GM19035 (cell line): ENCODE data around the gene FAM111A.

Experiments
- ATAC-seq: cut with Tn5 transposase; IDR thresholded peaks from one replicate; pipeline ENCODE4 v1.9.1; 2021; ENCODE audit not compliant: unreplicated experiment

FAM111A gene

DNA sequence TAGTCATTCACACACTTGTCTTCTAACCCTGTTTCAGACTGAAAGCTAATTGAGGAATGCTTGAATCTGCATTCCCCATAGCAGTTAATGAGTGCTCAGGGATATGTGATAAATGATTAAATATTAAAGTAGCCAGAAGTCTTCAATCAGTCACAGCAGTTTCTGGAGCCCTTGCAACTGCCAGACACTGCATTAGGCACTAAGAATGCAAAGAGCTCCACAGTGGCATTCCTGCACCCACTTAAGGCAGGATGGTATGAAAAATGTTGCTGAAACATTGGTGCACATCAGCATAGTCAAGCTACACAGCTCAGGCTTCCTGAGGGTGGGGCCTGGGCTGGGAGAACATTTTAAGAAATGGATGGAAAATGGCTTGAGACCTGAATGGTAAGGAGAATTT lies 35.7 kb downstream of the FAM111A start:
- no peak for ATAC-seq

- ATAC-seq: no peak
These were observed 36.5 kb downstream of the FAM111A start for GRCh38 chr11:59179121-59179520.

DNA sequence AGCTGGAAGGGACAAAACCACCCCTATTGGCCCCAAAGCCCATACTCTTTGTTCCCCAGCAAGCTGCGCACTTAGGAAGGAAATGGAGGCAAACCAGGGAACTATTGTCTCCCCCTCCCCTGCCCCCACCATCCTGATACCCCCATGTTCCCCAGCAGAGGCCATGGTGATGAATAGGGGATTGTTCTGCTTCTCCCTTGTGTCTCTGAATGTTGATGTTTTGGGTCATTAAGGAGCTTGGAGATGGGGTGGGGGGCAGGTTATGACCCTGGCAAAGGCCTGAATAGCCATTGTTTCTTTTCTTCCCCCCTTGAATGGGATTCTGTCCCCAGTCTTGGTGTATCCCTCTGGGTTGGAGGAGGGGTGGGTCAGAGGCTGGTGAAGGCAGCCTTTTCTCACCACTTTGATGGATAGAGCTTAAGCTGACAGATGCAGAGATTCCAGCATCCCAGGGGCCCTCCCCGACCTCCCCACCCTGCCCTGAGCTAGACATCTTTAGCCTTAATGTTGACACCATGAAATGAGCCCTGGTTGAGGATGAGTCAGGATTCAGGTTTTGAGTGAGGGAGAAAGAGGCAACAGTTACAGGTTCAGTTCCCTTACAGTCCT lies 37.6 kb downstream of the FAM111A start:
- no peak for ATAC-seq

GRCh38 chr11:59180907-59181306 lies 38.3 kb downstream of the FAM111A start:
- no peak for ATAC-seq

DNA sequence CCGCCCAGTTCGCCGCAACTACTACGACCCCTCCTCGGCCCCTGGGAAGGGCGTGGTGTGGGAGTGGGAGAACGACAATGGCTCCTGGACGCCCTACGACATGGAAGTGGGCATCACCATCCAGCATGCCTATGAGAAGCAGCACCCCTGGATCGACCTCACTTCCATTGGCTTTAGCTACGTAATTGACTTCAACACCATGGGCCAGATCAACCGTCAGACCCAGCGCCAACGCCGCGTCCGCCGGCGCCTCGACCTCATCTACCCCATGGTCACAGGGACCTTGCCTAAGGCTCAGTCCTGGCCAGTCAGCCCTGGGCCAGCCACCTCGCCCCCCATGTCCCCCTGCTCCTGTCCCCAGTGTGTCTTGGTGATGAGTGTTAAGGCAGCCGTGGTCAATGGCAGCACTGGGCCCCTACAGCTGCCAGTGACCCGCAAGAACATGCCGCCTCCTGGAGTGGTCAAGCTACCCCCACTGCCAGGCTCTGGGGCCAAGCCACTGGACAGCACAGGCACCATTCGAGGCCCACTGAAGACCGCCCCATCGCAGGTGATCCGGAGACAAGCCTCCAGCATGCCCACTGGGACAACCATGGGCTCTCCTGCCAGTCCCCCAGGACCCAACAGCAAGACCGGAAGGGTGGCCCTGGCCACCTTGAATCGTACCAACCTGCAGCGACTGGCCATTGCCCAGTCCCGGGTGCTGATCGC lies 39.2 kb downstream of the FAM111A start:
- ATAC-seq: no peak

- no peak for ATAC-seq
These were observed 39.9 kb downstream of the FAM111A start for GRCh38 chr11:59182457-59183151.

- no peak for ATAC-seq
These were observed 41.1 kb downstream of the FAM111A start for GRCh38 chr11:59183771-59184170.

DNA sequence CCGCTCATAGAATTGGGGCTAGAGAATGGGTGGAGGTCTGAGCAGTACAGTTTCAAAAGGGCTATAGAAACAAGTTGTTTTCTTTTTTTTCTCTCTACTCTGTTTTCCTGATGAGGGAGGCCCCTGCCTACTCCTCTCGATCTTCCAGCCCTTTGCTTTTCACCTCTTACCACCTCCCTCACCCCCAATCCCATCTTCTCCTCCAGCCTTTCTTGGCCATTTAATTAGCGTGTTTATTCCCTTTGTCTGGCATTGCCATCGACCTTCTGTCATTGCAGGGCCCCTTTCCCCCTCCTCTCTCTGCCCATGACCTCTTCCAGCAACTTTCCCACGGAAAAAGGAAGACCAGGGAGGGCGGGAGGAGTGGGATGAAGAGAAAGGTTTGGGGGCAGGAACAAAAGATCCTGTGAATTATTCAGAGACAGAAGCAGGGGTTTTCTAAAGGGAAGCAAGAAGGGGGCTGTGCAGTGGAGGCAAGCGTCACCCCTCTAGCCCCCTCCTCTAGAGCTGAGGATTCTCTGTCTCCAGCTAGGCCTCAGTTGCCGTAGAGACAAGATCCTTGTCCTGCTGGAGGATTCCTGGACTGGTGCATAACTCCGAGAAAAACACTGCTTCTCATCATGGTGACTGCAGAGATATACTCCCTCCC lies 42.2 kb downstream of the FAM111A start:
- ATAC-seq: no peak

DNA sequence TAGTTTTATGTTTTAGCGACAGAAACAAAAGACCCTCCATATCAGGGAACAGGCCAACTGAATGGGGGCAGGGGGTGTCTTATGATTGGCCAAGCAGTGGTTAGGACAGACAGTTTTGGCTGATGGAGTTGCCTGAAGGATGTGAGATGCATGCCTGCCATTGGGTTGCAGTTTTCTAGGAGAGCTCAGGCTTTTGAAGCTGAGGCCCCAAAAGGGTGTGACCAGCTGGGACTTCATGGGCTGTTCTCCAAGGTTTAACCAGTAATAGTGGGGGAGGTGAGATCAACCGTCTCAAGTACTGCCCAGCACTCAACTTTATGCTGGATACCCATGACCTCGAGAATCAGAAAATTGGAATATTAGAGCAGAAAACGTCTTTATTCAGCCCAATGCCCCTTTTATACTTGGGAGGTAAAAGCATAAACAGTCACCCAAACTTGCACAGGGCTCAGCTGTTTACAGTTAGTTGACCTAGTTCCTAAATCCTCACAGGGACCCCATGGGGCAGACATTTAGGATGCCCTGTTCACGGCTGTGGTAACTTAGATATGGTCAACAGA lies 42.8 kb downstream of the FAM111A start:
- no peak for ATAC-seq

DNA sequence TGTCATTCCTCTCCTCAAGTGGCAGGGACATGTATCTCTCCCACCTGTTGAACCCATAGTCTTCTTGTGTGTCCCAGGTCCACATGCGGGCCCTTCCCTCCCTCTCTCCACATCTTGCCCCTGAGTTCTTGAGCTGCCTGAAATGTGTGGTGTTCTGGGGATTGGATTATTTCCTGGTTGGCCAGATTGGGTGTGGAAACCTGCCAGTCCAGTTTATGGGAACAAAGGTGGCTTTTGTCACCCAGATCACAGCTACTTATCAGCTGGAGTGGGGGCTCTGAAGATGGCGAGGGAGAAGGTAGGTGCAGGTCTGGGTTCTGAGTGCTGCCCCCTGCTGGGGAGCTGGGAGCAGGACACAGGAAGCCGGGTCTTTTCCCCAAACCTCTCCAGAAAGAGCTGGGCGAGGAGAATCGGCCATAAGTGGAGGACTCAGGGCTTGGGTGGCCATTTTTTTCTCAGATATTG lies 43.5 kb downstream of the FAM111A start:
- peak; percentile 69 for ATAC-seq

GRCh38 chr11:59187035-59187434 lies 44.4 kb downstream of the FAM111A start:
- no peak for ATAC-seq

- no peak for ATAC-seq
These were observed 44.9 kb downstream of the FAM111A start for GRCh38 chr11:59187587-59187986.

DNA sequence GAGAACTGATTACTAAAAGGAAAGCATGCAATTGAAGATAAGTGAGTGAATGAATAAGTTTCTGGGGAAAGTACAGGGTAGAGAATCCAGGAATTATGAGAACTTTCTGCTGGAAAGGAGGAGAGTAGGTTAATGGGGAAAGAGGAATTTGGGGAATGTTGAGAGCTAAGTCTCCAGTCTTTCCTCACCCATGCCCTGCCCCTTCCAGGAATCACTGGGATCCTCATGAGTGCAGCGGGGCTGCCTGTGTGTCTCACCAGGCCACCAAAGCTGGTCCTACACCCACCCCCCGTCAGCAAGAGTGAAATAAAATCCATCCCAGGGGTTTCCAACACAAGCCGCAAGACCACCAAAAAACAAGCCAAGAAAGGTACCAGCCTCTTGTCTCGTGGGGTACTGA lies 46.3 kb downstream of the FAM111A start:
- no peak for ATAC-seq

DNA sequence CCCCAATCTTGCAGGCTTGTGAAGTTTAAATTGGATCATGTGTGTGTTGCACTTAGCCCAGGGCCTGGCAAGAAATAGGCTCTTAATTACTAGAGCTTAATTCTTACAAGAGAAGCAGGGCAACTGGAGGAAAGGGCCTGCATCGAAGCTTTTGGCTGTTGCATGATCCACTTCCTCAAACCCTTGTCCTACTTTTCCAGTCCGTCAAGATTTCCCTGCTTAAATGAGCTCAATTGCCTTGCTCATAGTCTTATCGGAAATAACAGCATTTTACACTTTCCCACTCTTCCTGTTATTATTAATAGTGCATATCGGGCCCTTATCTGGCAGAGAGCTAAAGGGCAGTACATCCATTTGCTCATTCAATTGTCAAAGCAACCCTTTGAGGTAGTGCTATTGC lies 47.3 kb downstream of the FAM111A start:
- no peak for ATAC-seq

GRCh38 chr11:59191095-59191494 lies 48.4 kb downstream of the FAM111A start:
- ATAC-seq: no peak

DNA sequence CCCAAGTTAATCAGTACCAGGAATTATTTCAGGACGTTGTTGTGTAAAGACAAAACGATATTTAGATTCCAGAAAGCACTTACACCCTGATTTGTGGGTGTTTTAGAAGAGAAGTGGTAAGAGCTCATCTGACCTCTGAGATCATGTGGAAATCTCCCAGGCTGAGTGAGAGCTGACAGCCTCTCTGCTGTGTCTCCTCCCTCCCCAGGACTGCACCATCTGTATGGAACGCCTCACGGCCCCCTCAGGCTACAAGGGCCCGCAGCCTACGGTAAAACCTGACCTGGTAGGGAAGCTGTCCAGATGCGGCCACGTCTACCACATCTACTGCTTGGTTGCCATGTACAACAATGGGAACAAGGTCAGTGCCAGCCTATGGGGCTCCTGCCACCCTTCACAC lies 49.2 kb downstream of the FAM111A start:
- ATAC-seq: no peak

- no peak for ATAC-seq
These were observed 49.9 kb downstream of the FAM111A start for GRCh38 chr11:59192446-59193020.

GRCh38 chr11:59193587-59194130 lies 51.0 kb downstream of the FAM111A start:
- no peak for ATAC-seq

GRCh38 chr11:59195586-59195985 lies 52.9 kb downstream of the FAM111A start:
- no peak for ATAC-seq

DNA sequence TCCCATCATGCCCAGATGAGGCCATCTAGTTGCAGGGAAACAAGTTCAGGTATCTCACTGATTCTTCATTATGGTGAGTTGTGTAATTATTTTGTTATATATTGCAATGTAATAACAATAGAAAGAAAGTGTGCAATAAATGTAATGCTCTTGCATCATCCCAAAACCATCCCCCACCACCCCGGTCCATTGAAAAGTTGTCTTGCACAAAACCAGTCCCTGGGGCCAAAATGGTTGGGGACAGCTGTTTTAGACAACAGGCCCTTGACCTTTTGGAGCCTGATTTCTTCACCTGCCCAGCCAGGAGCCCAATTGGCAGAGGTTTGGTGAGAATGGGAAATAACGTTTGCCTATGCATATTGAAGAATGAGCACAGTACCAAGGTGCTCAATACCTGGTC lies 54.1 kb downstream of the FAM111A start:
- ATAC-seq: no peak

DNA sequence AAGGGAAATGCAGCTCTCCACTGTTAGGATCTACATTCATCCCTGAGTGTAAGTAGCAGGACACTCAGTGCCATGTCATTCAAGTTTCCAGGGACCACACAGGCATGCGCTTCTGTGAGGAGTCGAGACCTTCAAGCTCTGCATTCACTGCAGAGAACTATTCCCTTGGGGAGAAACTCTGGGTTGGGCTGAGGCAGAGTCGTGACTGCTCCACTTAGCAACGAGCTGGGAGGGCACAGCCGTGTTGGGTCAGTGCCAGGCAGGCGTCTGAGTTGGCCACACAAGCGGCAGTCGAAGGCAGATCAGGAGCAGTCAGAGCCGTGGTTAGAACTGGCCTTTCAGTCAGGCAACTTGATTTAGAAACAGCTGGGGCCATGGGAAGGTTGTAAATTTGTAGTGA lies 55.3 kb downstream of the FAM111A start:
- no peak for ATAC-seq
